GM20000 (cell line): ENCODE measurements around the gene NANOS3.

Experiments used
- DNase-seq: peaks from one replicate; pipeline ENCODE4 v3.0.0; 2012; ENCODE audit warnings: low spot score
- TF ChIP-seq, protein P1 (sequence below): IDR thresholded peaks from 2 replicates; pipeline ENCODE4 v1.5.1; 2012; ENCODE audit warnings: mild to moderate bottlenecking, control low read depth; ENCODE audit errors: extremely low read depth, missing control alignments

NANOS3 gene

DNA sequence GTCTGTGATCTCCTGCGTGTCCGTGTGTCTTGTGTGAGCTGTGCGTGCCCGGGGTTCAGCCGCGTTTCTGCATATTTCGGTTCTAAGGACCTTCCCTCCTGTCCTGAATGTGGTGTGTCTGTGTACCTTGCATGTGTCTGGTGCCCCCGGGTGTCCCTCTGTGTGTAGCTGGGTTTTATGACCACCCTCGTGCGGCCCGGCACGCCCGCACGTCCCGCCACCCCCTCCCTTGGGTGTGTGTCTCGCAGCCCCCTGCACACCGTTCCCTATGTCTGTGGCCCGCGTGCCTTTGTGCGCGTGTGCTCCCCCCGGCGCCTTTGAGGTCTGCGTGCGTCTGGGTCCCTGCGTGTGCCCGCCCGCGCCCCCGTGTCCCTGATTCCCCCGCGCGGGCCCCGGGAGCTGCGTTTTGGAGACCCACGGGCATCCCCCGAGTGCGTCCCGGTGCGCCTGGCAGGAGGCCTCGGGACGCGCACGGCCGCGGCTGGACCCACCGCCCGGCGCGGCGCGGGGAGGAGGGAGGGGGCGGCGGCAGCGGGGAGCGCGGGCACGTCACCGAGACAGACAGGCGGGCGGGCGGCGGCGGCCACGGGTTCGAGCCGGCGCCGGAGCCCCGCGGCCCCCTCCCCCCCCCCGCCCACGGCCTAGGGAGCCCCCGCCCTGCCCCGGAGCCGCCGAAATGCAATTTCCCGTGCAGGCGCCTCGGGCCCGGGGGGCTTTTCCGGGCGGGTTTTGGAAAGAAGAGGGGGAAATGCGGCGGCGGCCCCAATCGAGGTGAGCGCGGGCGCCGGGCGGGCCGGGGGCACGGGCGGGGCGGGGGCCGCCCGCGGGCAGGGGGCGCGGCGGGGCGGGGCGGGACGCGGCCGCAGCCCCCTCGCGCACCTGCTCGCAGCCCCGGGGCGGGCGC lies 12.0 kb upstream of the NANOS3 start:
- TF ChIP-seq, protein P1, sequence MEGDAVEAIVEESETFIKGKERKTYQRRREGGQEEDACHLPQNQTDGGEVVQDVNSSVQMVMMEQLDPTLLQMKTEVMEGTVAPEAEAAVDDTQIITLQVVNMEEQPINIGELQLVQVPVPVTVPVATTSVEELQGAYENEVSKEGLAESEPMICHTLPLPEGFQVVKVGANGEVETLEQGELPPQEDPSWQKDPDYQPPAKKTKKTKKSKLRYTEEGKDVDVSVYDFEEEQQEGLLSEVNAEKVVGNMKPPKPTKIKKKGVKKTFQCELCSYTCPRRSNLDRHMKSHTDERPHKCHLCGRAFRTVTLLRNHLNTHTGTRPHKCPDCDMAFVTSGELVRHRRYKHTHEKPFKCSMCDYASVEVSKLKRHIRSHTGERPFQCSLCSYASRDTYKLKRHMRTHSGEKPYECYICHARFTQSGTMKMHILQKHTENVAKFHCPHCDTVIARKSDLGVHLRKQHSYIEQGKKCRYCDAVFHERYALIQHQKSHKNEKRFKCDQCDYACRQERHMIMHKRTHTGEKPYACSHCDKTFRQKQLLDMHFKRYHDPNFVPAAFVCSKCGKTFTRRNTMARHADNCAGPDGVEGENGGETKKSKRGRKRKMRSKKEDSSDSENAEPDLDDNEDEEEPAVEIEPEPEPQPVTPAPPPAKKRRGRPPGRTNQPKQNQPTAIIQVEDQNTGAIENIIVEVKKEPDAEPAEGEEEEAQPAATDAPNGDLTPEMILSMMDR: no peak
- peak; percentile 50 for DNase-seq

- TF ChIP-seq, protein P1: no peak
- peak; percentile 74 for DNase-seq
Observed at GRCh38 chr19:13865571-13866462, 11.1 kb upstream of the NANOS3 start.

DNA sequence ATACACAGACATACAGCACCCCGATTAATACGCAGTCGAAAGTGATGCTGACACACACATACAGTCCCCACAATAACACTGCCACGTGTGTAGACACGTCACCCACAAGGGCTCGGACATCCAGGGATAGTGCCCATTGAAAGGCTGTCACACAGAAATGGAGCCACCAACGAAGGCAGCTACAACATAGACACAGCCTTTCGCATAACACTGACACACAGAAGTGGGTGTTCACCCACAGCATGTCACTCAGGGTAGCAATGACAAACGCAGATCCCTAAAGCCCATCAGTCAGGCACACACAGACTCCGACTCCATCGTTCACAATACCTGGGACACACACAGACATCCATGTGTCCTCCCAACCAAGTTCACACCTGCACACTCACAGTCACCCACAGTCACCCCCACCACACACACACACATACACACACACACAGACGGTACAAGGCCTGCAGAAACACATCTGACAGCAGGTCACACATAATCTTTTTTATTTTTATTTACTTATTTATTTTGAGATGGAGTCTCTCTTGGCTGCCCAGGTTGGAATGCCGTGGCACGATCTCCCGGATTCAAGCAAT lies 10.4 kb upstream of the NANOS3 start:
- DNase-seq: peak; percentile 26
- TF ChIP-seq, protein P1: no peak

DNA sequence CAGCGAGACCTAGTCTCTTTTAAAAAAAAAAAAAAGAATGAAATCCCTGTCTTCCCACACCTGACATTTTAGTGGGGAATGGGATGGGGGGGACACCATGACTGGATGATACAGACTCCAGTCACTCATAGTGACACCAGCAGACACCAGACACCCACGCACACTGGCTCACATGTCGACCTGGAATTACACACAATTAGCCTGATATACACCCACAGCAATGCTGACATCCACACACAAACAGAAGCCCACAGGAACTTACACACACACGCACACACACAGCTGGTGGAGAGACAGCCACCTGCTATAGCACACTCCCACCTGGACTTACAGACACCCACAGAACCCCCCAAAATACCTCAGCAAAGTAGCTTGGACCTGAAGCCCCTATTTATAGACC lies 8.3 kb upstream of the NANOS3 start:
- DNase-seq: no peak
- TF ChIP-seq, protein P1: no peak

DNA sequence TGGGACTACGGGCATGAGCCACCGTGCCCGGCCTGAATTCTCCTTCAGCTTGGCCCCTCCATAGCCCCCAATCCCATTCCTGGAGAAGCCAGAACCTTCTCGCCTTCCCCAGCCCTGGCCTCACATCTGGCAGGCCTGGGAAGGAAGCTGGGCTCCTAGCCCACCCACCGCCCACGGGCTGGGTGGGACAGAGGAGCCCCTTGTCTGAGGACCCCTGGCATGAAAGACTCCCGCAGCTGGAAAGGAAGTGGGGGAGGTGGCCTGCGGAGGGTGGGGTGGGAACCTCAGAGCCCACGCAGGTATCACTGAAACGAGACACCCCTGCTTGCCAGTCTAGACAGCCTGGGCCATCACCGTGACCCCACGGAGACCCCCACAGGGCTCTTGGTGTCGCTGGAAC lies 7.7 kb upstream of the NANOS3 start:
- DNase-seq: no peak

DNA sequence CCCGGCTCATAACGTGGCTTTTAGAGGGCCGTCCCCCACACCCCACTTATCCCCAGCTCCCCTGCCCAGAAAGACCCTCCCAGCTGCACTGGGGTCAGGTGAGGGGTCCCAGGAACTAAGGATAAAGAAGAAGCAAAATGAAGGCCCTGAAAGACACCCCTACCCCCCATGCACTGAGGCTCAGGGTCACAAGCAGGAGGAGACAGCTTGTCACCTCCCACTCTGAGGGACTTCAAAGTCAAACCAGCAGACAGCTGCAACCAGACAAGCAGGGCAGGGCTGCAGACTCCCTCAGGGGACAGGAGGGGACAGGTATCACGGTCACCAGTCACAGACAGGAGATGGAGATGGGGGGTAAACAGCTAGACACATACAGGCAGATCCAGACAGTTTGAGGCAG lies 6.1 kb upstream of the NANOS3 start:
- TF ChIP-seq, protein P1: no peak
- peak; percentile 28 for DNase-seq

More for the DNA sequence above, 7.7 kb upstream of the NANOS3 start:
- TF ChIP-seq, protein P1: no peak
